ENCODE data around the gene IL17RA. TPM values are rescaled to one million over a fixed set of nuclear protein-coding genes. Genes with fewer than 3 reads are reported as not detected.

IL17RA gene
- total and polyA plus RNA-seq, 2 of the 4 experiments (the other 2 are of a cell fraction), result 5.2 to 15.3 TPM

DNA sequence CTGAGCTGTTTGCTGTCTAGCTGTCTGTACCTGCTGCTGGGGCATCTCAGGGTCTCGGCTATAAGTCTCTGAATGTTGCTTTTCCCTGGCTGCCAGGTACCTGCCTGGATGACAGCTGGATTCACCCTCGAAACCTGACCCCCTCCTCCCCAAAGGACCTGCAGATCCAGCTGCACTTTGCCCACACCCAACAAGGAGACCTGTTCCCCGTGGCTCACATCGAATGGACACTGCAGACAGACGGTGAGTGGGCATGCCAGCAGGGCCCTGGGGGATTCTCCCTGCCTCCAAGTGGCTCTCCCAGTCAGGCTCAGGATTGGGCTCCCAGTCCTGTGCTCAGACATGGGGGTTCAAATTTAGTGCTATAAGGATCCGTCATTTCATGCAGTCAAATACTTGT, 12.9 kb downstream of the IL17RA start:
- peaks cover 5% of the 10 kb centered on the region; the same call in 1 of the 2 replicates for H3K9me1 ChIP-seq (ENCODE audit: insufficient read depth, low read length)
- no peak overlapping the region for H4K5ac ChIP-seq (ENCODE audit: low read depth, low read length)
- no peak overlapping the region for H2AK5ac ChIP-seq (ENCODE audit: low read depth, low read length)
- no peak overlapping the region for H3K4me2 ChIP-seq (ENCODE audit: low read depth, low read length)
- intact Hi-C loops (cut with micrococcal nuclease) (no loop called here), dilution Hi-C loops (cut with HindIII; ENCODE audit: low sequenced_read_pairs, unreplicated experiment) (no loop called here), in situ Hi-C loops (cut with MboI; ENCODE audit: low sequenced_read_pairs) (loop anchor here (25.0 kb wide), 1 partner anchor 715 kb away; no protein-coding TSS in a partner anchor)
- CTCF ChIA-PET, result no interaction called here
- no peak overlapping the region for H2BK15ac ChIP-seq (ENCODE audit: low read depth, low read length)
- H2AFZ ChIP-seq (replicated peaks; ENCODE audit: low read length, poor library complexity), result no peak overlapping the region
- H2BK20ac ChIP-seq (ENCODE audit: low read depth, low read length), result no peak overlapping the region
- DNase-seq (no peak), ATAC-seq (ENCODE audit: low read depth) (no peak)
- H2AK9ac ChIP-seq (replicated peaks; ENCODE audit: low read depth, low read length, poor library complexity), result no peak overlapping the region
- no peaks in the 10 kb centered on the region for H3K9me3 ChIP-seq (ENCODE audit: control insufficient read depth, insufficient read depth, low read length)
- H3K56ac ChIP-seq (ENCODE audit: extremely low read depth, insufficient read depth, low read length), result no peak overlapping the region
- H3K27ac ChIP-seq (ENCODE audit: insufficient read depth, low read length), result no peak overlapping the region
- no peak overlapping the region for H3K4me3 ChIP-seq (ENCODE audit: insufficient read depth, low read depth, low read length)
- no peak overlapping the region for H3K18ac ChIP-seq (ENCODE audit: low read depth, low read length)
- no peak for TF ChIP-seq NFE2L2 (IDR thresholded peaks at IDR 0.05; ENCODE audit: low read depth, low read length)
- TF ChIP-seq RFX5 (IDR thresholded peaks at IDR 0.05; ENCODE audit: low read depth, low read length), result no peak
- TF ChIP-seq, protein P1, sequence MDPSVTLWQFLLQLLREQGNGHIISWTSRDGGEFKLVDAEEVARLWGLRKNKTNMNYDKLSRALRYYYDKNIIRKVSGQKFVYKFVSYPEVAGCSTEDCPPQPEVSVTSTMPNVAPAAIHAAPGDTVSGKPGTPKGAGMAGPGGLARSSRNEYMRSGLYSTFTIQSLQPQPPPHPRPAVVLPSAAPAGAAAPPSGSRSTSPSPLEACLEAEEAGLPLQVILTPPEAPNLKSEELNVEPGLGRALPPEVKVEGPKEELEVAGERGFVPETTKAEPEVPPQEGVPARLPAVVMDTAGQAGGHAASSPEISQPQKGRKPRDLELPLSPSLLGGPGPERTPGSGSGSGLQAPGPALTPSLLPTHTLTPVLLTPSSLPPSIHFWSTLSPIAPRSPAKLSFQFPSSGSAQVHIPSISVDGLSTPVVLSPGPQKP (IDR thresholded peaks at IDR 0.05; ENCODE audit: borderline replicate concordance, low read depth, low read length), result no peak
- TF ChIP-seq CHD1 (IDR thresholded peaks at IDR 0.05; ENCODE audit: low read depth, low read length), result no peak
- no peak for TF ChIP-seq MAFK (IDR thresholded peaks at IDR 0.05; ENCODE audit: low read depth, low read length)
- TF ChIP-seq FOS (IDR thresholded peaks at IDR 0.05; ENCODE audit: low read depth, low read length), result no peak
- TF ChIP-seq, protein P2, sequence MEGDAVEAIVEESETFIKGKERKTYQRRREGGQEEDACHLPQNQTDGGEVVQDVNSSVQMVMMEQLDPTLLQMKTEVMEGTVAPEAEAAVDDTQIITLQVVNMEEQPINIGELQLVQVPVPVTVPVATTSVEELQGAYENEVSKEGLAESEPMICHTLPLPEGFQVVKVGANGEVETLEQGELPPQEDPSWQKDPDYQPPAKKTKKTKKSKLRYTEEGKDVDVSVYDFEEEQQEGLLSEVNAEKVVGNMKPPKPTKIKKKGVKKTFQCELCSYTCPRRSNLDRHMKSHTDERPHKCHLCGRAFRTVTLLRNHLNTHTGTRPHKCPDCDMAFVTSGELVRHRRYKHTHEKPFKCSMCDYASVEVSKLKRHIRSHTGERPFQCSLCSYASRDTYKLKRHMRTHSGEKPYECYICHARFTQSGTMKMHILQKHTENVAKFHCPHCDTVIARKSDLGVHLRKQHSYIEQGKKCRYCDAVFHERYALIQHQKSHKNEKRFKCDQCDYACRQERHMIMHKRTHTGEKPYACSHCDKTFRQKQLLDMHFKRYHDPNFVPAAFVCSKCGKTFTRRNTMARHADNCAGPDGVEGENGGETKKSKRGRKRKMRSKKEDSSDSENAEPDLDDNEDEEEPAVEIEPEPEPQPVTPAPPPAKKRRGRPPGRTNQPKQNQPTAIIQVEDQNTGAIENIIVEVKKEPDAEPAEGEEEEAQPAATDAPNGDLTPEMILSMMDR (conservative IDR thresholded peaks at IDR 0.05; ENCODE audit: low read depth, low read length), result no peak
- no peak for TF ChIP-seq MXI1 (IDR thresholded peaks at IDR 0.05; ENCODE audit: borderline replicate concordance, low read depth, low read length)
- TF ChIP-seq POLR2A (IDR thresholded peaks at IDR 0.05; ENCODE audit: low read depth, low read length), result no peak
- no peak for TF ChIP-seq MAZ (IDR thresholded peaks at IDR 0.05; ENCODE audit: borderline replicate concordance, low read depth, low read length)
- H4K91ac ChIP-seq (ENCODE audit: insufficient read depth, low read depth, low read length), result no peak overlapping the region
- H3K4me1 ChIP-seq (ENCODE audit: control insufficient read depth, insufficient read depth, low read length), result no peaks in the 10 kb centered on the region; the same call in 1 of the 2 replicates
- 92% methylated on average over 4 of the region's 6 CpGs; no CpG with 5 or more reads in 1 of the 2 experiments for WGBS, 2 experiments (ENCODE audit: extremely low coverage in 2 of 2, insufficient read length in 1 of 2)
- POLR2A ChIA-PET (ENCODE audit: unreplicated experiment), result no interaction called here
- no TSS peak for BruUV-seq (replicated peaks)
- peaks cover 15 to 29% of the 10 kb centered on the region in 2 experiments for H3K79me1 ChIP-seq (ENCODE audit: low read depth in 1 of 2, low read length in 2 of 2)
- H3K23ac ChIP-seq (ENCODE audit: low read depth, low read length), result no peak overlapping the region
- no peak overlapping the region for H3K14ac ChIP-seq (replicated peaks; ENCODE audit: low read depth, low read length)
- no peak overlapping the region for H3K9ac ChIP-seq (ENCODE audit: low read depth, low read length)
- H3K27me3 ChIP-seq (ENCODE audit: control insufficient read depth, insufficient read depth, low read length), result no peaks in the 10 kb centered on the region
- H3K4ac ChIP-seq (ENCODE audit: low read depth, low read length), result no peak overlapping the region
- H4K20me1 ChIP-seq (ENCODE audit: insufficient read depth, low read length), result peaks cover 25% of the 10 kb centered on the region
- no peak overlapping the region for H2BK5ac ChIP-seq (ENCODE audit: low read depth, low read length, poor library complexity, severe bottlenecking)
- no peak overlapping the region for H2BK120ac ChIP-seq (ENCODE audit: low read depth, low read length)
- H3K36me3 ChIP-seq (ENCODE audit: control insufficient read depth, insufficient read depth, low read length), result peaks cover 40% of the 10 kb centered on the region
- no peak overlapping the region for H4K8ac ChIP-seq (ENCODE audit: low read depth in 2 of 2, low read length in 2 of 2)
